Posterior cingulate gyrus (tissue), 11 donors: ENCODE measurements around the gene EIF4G2.
"Not testable (repeated sequence)": the region's sequence is repeated elsewhere in the genome, so short reads cannot be mapped to it uniquely, and the experiment has no call there.

Experiments
- DNase-seq, 10 donors: peaks; one replicate each; pipeline versions ENCODE4 v3.0.0 to v3.0.0-alpha.2; 2020 to 2021; ENCODE audit warnings: mixed read lengths in 3 of 10
- intact Hi-C: fragments of 100-400 bp; cut with DNase I; formaldehyde crosslinking; loops from one replicate; pipeline ENCODE4 v1.15.1; 2023

Gene EIF4G2

DNA sequence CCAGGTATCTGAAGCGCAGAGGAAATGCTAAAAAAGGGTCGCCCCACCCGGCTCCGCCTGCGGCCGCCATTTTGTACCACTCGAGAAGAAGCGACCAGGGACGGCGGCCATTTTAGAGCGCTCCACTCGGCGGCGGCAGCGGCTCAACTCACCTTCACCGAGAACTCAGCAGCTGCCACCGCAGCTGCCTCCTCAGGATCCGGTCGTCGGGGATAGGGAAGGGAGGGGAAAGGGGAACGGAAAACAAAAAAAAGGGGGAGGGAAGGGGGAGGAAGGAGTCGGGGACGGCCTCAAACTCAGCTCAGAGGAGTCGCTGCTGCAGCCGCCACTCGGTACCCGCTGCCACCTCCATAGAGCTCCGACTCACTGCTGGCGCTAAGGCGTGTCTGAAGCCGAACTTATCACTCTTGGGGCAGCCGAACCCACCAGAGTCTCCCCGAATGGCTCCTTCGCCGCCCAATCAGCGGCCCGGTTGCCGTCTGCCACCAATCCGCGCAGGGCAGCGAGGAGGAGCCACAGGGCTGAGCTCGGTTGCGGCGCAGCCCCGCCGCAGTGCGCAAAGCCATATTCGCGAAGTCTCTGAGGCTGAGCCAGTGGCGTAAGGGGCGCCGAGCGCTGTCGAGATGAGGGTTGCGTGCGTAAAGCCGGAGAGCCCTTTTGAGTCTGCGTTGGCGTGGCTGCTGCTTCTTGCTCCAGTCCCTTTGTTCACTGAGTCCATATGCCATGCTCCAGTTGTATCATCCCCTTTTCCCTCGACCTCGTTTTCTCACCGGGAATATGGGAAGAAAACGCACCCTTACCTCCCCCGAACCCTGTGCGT, at the start of gene EIF4G2:
Gene EIF4G2 (minus strand): TSS at position 374 of the 820 bp plus-strand sequence.
- intact Hi-C loops, result loop anchor here (1.0 to 5.0 kb wide), 2 partner anchors 49 to 124 kb away; no protein-coding TSS in a partner anchor
- DNase-seq, result peak; percentile 98 to 100 (median 100)

DNA sequence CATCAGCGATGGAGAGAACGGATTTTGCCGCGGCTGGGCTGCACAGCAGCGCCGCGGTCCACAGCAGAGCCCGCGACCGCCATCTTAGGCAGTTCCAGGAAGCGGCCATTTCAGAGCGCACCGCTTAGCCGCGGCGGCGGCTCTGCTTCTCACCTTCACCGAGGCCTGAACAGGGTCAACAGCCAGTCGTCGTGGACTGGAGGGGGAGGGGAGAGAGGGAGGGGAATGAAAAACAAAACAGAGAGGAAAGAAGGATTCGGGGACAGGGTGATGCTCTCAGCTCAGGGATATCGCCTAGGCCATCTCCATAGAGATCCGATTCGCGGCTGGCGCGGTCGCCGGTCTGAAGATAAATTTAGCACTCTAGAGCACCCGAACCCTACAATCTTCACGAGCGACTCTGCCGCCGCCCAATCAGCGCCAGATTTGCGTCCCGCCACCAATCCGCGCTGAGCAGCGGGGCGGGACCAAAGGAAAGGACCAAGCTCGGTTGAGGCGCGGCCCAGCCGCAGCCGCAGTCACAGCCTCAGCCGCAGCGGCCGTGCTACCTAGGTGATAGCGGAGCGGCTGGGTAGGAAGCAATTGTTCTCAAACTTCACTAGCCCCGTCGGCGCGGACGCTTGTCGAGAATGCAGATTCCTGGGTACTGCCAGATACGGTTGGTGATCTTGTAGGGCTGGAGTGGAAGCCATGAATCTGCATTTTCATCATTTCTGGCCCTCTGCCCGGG, 49.1 kb upstream of the EIF4G2 start, which contains the start of gene ZBED5:
Gene ZBED5 (minus strand): TSS at position 345 of the 730 bp plus-strand sequence. CDS start 3,108 bp downstream, outside the sequence.
- intact Hi-C loops, result loop anchor here (1.0 to 5.0 kb wide), 3 partner anchors 50 to 107 kb away; partner anchors contain the start of genes CTR9 and EIF4G2
- peak; percentile 97 to 100 (median 98) for DNase-seq

DNA sequence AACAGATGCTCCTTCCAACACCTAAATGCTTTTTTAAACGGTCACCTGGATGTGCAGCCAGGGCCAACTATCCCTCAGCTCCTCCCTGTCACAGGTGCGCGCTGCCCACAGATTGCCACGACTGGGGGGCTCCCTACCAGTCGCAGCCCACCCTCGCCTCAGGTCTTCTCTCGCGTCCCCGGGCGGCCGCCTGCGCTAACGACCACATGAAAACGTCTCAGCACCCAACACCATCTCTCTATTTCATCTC, 48.7 kb upstream of the EIF4G2 start:
- DNase-seq, result peak in 4 of 10 donors; percentile 12 to 25 (median 13)
- intact Hi-C loops, result loop anchor here (1.0 to 5.0 kb wide), 3 partner anchors 49 to 107 kb away; partner anchors contain the start of genes CTR9 and EIF4G2

DNA sequence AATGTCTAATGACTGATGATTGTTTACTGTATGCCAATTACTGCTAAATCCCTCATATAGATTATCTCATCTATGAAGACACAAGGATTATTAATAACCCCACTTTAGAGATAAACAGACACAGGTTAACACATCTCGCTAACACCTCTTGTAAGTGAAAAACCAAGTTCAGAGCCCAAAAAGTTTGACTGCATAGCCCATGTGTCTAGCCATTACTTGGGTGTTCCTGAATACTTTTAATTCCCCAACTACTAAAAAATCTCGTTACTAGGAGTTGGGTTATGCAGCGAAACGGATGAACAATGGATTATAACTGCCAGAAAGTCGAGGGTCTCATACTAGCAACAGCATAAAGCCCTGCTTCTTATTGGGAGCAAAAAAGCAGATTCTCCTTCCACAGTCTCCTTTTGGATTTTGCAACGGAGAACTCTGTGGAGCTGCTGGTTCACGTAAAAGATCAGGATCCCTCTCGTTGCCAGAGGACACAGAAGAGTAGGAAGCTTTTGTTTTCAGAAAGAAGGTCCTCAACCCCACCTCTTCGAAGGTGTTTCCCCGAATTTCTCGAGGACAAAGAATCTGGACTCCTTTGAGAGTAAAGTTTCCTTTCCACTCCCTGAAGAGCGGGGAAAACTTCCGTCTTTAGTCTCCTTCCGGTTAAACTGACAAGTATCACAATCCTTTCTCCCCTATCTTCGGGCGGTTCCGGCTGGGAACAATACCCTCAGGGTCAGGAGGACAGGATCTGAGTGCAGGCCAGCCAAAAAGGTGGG, 48.1 kb upstream of the EIF4G2 start:
- no peak for DNase-seq
- intact Hi-C loops, result loop anchor here (1.0 to 5.0 kb wide), 3 partner anchors 49 to 106 kb away; partner anchors contain the start of genes CTR9 and EIF4G2

DNA sequence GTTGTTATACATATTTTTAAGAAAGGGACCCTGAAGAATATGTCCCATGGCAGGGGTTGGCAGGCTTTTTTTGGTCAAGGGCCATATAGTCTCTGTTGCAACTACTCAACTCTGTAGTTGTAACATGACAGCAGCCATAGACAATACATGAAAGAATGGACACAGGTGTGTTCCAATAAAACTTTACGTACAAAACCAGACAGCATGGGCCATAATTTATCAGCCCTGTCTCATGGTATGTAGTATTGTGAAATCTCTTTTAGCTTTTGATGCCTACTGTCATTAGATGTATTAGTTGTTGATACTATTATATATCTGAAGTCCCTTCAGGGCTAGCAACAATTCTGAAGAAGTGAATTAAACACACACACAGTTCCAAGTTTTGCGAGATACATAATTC, 46.6 kb upstream of the EIF4G2 start:
- DNase-seq, result no peak
- intact Hi-C loops, result loop anchor here (5.0 kb wide), 1 partner anchor 77 kb away; no protein-coding TSS in a partner anchor

DNA sequence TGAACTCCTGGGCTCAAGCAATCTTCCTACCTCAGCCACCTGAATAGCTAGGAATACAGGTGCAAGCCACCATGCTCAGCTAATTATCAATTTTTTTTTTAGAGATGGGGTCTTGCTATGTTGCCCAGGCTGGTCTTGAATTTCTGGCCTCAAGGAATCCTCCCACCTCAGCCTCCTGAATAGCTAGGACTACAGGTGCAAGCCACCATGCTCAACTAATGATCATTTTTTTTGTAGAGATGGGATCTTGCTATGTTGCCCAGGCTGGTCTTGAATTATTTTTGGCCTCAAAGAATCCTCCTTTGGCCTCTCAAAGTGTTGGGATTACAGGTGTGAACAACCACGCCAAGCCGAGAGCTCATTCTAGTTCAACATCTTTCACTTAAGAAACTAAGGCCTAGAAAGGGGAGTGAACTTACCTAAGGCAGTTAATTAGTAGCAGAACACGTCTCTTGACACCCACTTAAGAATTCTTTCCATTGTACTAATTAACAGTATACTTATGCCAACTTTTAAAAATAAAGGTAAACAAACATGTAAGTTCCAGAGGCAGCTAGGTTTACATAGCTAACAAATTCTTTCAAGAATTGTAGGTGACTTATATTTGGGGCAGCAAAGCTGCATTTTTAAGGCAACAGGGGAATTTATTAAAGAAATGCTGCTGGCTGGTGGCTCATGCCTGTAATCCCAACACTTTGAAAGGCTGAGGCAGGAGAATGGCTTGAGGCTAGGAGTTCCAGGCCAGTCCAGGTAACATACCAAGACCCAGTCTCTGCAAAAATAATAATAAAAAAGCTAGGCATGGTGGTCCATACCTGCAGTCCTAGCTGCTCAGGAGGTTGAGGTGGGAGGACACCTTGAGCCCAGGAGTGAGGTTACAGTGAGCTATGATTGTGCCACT, 39.5 kb upstream of the EIF4G2 start:
- no peak for DNase-seq
- intact Hi-C loops, result no loop called here

DNA sequence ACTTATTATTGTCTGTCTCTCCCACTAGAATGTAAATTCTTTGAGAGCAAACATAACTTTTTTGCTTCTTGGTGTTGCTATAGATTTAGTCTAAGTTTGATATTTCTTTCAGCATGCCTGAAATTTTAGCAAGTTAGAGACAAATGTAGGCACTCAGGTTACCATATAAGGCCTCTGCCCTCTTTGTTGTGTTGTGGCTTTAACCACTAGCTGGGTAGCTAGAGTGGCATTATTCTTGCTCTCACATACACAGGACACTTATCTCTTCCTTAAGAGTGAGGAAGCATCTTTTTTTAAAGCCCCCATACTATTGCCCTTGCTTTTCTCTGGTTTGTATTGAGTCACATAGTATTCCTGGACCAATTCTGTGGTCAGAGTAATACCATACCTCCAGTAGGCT, 37.9 kb upstream of the EIF4G2 start:
- intact Hi-C loops, result no loop called here
- DNase-seq, result no peak

DNA sequence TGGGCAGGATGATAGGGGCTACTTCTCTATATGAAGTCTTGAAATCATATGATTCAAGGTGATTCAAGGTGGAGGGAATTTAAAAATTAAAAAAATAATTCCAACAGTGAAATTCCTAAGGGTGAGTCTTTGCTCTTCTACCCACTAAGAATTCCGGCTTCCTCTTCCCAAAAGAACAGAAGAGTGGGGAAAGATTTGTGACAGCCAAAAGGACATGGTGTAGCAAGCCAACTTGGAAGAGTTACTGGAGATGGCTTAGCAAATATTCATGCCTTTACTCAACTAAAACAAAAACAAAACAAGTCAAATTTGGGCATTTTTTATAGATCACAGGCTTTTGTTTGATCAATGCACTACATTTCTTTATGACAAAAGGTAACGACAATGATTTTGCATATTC, 36.9 kb upstream of the EIF4G2 start:
- intact Hi-C loops, result no loop called here
- DNase-seq, result no peak

DNA sequence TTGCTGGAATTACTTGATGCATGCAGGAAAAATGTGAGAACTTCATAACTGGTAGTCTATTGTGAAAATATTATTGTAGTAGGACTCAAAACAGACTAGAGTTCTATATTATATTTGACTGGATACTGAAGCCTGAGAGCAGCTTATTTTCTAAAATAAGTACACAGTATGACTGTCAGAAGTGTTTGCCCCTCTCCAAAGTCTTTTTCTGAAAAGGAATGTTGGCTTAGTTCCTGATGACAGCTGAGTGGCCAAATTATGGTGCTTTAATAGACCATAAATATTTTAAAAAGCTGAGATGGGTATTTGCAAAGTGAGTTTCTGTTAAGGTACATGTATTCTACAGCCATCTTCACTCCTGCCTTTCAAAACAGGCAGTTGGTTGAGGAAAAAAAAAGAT, 36.1 kb upstream of the EIF4G2 start:
- DNase-seq, result no peak

DNA sequence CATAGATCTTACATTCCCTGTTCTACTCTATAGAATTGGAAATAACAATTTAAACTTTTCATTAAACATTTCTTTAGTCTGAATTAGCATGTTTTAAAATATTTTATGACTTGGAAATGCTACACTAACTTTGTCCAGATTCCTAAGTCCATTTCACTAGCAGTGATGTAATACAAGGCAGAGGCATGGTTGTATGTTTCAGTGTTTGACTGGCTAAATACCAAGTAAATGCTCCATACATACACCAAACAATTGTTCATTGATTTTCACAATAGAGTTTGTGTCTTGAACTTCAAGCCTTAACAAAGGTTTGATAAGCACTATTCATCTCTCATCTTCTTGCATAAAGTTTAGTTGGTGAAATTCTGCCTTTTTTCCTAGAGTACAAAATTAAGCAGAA, 35.6 kb upstream of the EIF4G2 start:
- intact Hi-C loops, result no loop called here

More for the DNA sequence above, 36.1 kb upstream of the EIF4G2 start:
- intact Hi-C loops, result no loop called here

DNA sequence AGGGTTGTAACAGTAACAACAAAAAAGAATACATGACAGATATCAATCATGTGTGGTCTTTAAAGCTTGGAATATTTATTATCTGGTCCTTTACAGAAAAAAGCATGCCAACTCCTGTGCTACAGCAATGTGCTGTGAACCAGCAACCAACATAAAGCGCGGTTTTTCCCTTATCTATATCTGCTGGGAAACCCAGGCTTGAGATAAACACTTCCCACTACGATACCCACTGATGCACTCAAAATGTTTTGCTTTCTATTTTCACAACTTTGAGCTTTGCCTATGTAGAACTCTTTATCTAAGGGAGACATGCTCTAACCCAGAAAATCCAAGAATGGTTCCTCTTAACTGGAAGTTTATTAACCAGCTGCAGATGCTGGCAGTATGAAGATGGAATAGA, 30.2 kb upstream of the EIF4G2 start:
- intact Hi-C loops, result no loop called here

More for the DNA sequence above, 35.6 kb upstream of the EIF4G2 start:
- no peak for DNase-seq

DNA sequence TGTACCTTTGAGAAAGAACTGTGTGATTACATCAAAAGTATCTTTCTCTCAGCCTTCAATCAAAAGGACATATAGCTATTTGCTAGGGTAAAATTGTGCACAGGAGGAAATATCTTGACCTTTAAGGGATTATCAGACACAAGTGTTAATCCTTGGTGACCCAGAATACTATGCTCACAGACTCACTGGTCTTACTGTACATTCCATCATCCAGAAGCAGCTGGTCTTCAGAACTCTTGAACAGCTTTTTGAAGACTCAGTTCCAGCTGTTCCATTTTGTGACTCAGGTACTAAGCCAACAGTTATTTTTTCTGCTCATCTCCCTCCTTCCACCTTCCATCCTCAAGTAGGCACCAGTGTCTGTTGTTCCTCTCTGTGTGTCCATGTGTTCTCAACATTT, 29.4 kb upstream of the EIF4G2 start:
- DNase-seq, result no peak
- intact Hi-C loops, result no loop called here

More for the DNA sequence above, 30.2 kb upstream of the EIF4G2 start:
- no peak for DNase-seq

DNA sequence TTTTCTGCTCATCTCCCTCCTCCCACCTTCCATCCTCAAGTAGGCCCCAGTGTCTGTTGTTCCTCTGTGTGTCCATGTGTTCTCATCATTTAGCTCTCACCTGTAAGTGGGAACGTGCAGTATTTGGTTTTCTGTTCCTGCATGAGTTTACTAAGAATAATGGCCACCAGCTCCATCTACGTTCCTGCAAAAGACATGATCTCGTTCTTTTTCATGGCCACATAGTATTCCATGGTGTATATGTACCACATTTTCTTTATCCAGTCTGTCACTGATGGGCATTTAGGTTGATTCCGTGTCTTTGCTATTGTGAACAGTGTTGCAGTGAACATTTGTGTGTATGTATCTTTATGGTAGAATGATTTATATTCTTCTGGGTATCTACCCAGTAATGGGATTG, 28.2 kb upstream of the EIF4G2 start:
- DNase-seq, intact Hi-C loops: not testable (repeated sequence)

DNA sequence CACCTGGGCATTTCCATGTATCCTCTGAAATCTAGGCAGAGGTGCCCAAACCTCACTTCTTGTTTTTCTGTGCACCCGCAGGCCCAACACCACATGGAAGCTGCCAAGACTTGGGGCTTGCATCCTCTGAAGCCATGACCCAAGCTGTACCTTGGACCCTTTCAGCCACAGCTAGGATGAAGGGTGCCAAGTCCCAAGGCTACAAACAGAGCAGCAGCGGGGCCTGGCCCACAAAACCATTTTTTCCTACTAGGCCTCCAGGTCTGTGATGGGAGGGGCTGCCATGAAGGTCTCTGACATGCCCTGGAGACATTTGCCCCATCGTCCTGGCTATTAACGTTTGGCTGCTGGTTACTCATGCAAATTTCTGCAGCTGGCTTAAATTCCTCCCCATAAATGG, 20.4 kb upstream of the EIF4G2 start:
- intact Hi-C loops, result no loop called here
- DNase-seq, result no peak

DNA sequence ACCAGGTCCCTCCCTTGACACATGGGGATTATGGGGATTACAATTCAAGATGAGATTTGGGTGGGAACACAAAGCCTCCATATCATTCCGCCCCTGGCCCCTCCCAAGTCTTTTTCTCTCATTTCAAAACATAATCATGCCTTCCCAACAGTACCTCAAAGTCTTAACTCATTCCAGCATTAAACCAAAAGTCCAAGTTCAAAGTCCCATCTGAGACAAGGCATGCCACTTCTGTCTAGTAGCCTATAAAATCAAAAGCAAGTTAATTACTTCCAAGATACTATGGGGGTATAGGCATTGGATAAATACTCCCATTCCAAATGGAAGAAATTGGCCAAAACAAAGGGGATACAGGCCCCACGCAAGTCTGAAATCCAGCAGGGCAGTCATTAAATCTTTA, 19.7 kb upstream of the EIF4G2 start:
- intact Hi-C loops, result no loop called here
- DNase-seq, result no peak

DNA sequence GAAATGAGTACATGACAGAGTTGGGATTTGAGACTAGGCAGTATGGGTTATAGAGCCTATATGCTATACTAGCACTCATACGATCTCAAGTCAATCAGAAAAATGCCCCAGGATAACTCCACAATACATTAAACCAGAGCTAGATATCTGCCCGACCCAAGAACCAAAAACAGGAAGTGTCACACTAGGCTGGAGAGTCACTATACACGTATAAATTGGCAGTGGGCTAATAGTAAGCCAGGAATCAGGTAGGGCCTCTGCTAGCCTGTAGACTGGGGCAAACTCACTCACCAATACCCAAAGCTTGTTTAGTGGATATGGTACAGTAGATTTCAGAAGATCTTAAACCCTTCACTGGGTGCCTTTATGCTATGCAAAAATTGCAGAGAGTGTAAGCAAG, 16.2 kb upstream of the EIF4G2 start:
- no peak for DNase-seq
- intact Hi-C loops, result no loop called here

DNA sequence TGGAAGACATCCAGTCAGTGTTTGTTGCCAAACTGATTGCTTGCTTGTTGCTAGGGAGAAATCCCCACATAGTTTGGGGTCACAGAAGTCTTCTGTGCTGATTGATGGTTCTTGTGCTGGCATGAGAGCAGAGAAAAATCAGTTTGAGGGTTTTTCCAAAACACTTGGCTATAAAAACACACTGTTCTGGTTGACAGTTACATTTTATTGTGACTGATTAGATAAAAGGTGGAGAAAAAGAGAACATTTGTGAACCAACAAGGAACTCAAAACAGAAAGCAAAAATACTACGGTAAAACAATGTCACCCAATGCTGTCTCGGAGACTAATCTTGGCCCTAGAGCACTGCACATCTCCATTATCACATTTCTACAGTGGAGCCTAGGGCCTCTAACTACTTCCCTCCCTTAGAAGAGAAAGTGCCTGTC, 14.4 kb upstream of the EIF4G2 start:
- intact Hi-C loops, result no loop called here
- no peak for DNase-seq

DNA sequence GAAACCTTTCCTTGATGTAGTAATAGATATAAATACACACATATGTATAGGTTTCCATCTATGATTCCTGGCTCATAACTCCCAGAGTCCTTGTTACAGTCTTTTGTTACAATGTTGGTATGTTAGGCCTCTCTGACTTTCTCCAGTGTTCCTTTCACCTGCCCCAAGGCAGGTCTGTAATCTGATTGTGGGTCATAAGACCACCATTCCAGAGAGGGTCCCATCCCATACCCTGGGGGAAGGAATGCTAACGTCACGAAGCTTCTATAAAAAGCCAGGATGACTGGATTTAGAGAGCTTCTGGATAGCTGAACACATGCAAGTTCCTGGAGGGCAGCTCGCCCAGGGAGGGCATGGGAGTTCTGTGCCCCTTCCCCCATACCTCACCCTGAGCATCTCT, 13.8 kb upstream of the EIF4G2 start:
- DNase-seq, intact Hi-C loops: not testable (repeated sequence)

DNA sequence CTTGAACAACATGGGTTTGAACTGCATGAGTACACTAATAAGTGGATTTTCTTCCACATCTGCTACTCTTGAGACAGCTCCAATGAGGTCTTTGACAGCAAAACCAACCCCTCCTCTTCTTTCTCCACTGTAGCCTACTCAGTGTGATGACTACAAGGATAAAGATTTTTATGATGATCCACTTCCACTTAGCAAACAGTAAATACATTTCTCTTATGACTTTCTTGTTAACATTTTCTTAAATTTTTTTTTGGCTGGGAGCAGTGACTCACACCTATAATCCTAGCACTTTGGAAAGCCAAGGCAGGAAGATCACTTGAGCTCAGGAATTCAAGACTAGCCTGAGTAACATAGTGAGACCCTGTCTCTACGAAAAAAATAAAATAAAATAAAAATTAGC, 9.9 kb upstream of the EIF4G2 start:
- intact Hi-C loops, result no loop called here
- DNase-seq, result no peak

DNA sequence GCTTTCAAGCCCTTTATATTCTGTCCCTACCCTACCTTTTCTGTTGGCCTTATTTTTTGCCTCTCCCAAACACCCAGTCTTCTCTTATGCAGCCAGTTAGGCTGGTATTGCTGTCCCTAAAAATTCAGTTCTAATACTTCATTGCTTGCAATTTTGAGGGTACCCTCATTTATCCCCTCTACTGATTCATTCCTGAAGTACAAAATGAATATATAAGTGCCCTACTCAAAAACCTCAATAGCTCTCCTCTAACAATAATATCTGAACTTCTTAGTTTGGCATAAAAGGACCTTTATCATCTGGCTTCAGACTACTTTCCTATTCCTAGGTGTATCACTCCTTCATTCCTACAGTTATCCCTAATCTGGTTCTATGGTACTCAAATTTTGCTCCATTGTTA, 5.2 kb upstream of the EIF4G2 start:
- intact Hi-C loops, result no loop called here
- DNase-seq, result no peak
